ENCODE data around the gene ZBTB20. TPM values are rescaled to one million over a fixed set of nuclear protein-coding genes. Genes with fewer than 3 reads are reported as not detected.

The ZBTB20 gene
- total RNA-seq, 4 donors from 2014 or later, result 4.1 to 41.8 (median 11.6) TPM

DNA sequence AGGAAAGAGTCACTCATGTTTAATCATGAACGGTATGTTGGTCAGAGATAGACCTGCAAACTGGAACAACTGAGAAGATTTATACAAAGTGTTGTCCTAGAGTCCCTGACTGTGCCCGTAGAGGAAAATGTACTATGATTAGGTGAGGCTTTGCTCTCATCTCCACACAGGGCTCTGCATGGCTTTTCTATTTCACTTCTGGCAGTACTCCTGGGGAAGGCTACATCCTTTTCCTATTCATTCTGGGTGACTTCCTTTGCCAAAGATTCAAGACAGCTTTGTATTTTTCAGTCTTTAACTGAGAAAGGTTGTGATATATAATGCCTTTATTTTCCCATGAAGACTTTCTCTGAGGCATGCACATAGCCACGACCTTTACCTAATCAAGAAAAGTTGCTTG, 414.7 kb downstream of the ZBTB20 start:
- no peak for DNase-seq
- Histone ChIP-seq H3K27me3 (no peaks in the 10 kb centered on the region), H3K27ac (no peak overlapping the region), H3K4me1 (no peaks in the 10 kb centered on the region), H3K4me3 (no peak overlapping the region), H3K36me3 (no peaks in the 10 kb centered on the region), H3K9me3 (no peaks in the 10 kb centered on the region)
- 43 to 57% methylated on average over 3 of the region's 3 CpGs for WGBS, 2 donors
- intact Hi-C loops (cut with DNase I), result no loop called here
- TF ChIP-seq, protein P1, sequence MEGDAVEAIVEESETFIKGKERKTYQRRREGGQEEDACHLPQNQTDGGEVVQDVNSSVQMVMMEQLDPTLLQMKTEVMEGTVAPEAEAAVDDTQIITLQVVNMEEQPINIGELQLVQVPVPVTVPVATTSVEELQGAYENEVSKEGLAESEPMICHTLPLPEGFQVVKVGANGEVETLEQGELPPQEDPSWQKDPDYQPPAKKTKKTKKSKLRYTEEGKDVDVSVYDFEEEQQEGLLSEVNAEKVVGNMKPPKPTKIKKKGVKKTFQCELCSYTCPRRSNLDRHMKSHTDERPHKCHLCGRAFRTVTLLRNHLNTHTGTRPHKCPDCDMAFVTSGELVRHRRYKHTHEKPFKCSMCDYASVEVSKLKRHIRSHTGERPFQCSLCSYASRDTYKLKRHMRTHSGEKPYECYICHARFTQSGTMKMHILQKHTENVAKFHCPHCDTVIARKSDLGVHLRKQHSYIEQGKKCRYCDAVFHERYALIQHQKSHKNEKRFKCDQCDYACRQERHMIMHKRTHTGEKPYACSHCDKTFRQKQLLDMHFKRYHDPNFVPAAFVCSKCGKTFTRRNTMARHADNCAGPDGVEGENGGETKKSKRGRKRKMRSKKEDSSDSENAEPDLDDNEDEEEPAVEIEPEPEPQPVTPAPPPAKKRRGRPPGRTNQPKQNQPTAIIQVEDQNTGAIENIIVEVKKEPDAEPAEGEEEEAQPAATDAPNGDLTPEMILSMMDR (IDR thresholded peaks at IDR 0.05), result no peak
- TF ChIP-seq POLR2A (IDR thresholded peaks at IDR 0.05), result no peak

DNA sequence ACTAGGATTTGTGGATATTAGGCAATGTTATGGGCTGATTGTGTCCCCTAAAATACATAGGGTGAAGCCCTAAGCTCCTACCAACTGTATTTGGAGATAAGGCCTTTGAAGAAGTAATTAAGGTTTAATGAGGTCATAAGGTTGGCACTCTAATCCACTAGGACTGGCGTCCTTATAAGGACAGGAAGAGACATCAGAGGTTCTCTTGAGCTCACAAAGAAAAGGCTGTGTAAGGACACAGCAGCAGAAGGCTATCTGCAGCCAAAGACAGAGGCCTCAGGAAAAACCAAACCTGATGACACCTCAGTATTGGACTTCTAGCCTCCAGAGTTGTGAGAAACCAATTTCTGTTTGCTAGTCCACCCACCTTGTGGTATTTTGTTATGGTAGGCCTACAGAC, 416.7 kb downstream of the ZBTB20 start:
- TF ChIP-seq, protein P1 (IDR thresholded peaks at IDR 0.05), result no peak
- TF ChIP-seq POLR2A (IDR thresholded peaks at IDR 0.05), result no peak
- intact Hi-C loops (cut with DNase I), result no loop called here
- H3K36me3 ChIP-seq, result no peaks in the 10 kb centered on the region
- no peaks in the 10 kb centered on the region for H3K27me3 ChIP-seq
- H3K4me3 ChIP-seq, result no peak overlapping the region
- no peak for DNase-seq
- 67 to 82% methylated on average over 1 of the region's 1 CpG for WGBS, 2 donors
- H3K27ac ChIP-seq, result no peak overlapping the region
- H3K9me3 ChIP-seq, result no peaks in the 10 kb centered on the region
- H3K4me1 ChIP-seq, result no peaks in the 10 kb centered on the region

- H3K36me3 ChIP-seq, result no peaks in the 10 kb centered on the region
- WGBS, 2 donors, result 50 to 63% methylated on average over 1 of the region's 1 CpG
- no peak overlapping the region for H3K4me3 ChIP-seq
- no peaks in the 10 kb centered on the region for H3K4me1 ChIP-seq
- intact Hi-C loops (cut with DNase I), result no loop called here
- no peak for TF ChIP-seq POLR2A (IDR thresholded peaks at IDR 0.05)
- TF ChIP-seq, protein P1 (IDR thresholded peaks at IDR 0.05), result no peak
- no peak overlapping the region for H3K27ac ChIP-seq
- H3K27me3 ChIP-seq, result no peaks in the 10 kb centered on the region
- no peak for DNase-seq
- no peaks in the 10 kb centered on the region for H3K9me3 ChIP-seq
These were observed 419.7 kb downstream of the ZBTB20 start for GRCh38 chr3:114727373-114727772.

DNA sequence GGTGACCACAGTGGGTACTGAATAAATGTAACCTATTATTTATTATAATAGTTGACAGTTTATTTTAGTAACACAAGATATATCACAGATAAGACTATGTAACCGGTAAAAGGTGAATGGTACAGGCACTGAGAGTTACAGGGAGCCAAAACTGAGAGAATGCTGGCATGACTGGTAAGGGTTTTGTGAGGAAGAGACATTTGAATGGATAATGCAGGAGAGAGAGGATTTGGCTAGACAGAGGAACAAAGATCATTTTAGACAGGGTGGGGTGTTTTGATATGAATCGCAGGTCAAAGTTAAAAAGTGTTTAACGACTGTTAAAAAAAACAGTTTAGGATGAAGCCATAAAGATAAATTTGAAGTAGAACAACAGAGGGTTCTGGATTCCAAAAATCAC, 421.1 kb downstream of the ZBTB20 start:
- no peak for DNase-seq
- no peaks in the 10 kb centered on the region for H3K36me3 ChIP-seq
- H3K27me3 ChIP-seq, result no peaks in the 10 kb centered on the region
- H3K4me1 ChIP-seq, result no peaks in the 10 kb centered on the region
- 89 to 97% methylated on average over 3 of the region's 3 CpGs for WGBS, 2 donors
- H3K27ac ChIP-seq, result no peak overlapping the region
- no peak overlapping the region for H3K4me3 ChIP-seq
- no peaks in the 10 kb centered on the region for H3K9me3 ChIP-seq
- intact Hi-C loops (cut with DNase I), result no loop called here
- TF ChIP-seq, protein P1 (IDR thresholded peaks at IDR 0.05), result no peak
- TF ChIP-seq POLR2A (IDR thresholded peaks at IDR 0.05), result no peak

DNA sequence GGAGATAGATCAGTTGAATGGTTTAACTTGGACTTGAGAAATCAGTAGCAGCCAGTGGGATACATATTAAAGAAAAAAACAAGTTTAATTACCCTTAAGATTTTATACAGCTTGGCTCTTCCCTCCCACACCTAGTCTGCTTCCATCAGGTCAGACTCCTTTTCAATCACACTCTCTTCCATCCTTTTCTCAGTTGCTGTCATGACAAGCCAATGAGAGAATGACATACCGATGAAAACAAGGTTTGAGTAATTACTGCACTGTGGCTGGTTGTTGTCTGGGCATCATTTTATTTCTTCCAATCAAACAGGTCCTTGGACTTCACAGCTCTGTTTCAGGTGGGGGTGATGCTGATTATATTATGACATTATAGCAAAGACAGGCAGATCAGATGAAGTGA, 424.6 kb downstream of the ZBTB20 start:
- WGBS, 2 donors, result 72 to 88% methylated on average over 1 of the region's 1 CpG
- Histone ChIP-seq H3K27me3 (no peaks in the 10 kb centered on the region), H3K4me1 (no peaks in the 10 kb centered on the region), H3K27ac (no peak overlapping the region), H3K36me3 (no peaks in the 10 kb centered on the region), H3K4me3 (no peak overlapping the region), H3K9me3 (no peaks in the 10 kb centered on the region)
- no peak for DNase-seq
- TF ChIP-seq POLR2A (IDR thresholded peaks at IDR 0.05), result no peak
- TF ChIP-seq, protein P1 (IDR thresholded peaks at IDR 0.05), result no peak
- intact Hi-C loops (cut with DNase I), result no loop called here
